HG03354 (cell line): Measurements from ENCODE around the gene SEPHS1.
"Not testable (repeated sequence)": the region's sequence is repeated elsewhere in the genome, so short reads cannot be mapped to it uniquely, and the experiment has no call there.

ENCODE experiments used
- ATAC-seq: cut with Tn5 transposase; IDR thresholded peaks from one replicate; pipeline ENCODE4 v1.9.1; 2021; ENCODE audit warnings: mild to moderate bottlenecking; ENCODE audit not compliant: unreplicated experiment, poor library complexity, severe bottlenecking

The SEPHS1 gene

DNA sequence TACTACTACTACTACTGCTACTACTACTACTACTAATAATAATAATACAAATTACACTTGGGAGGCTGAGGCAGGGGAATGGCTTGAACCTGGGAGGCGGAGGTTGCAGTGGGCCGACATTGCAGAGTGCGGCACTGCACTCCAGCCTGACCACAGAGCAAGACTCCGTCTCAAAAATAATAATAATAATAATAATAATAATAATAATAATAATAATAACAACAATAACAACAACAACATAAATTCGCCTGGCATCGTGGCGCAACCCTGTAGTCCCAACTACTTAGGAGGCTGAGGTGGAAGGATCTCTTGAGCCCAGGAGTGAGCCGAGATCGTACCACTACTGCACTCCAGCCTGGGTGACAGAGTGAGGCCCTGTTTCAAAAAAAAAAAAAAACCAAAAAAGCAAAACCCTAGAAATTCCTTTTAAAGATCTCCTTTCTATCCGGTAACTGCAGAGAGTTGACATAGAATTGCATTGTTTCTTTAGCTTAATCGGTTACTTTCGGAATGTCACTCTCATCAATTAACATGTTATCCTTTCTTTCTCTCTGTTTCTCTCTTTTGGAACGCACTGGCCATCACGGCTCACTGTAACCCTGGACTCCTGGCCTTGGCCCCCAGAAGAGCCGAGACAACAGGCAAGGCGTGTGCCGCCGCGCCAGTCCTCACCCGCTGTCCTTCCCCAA lies 49.2 kb downstream of the SEPHS1 start:
- ATAC-seq, result no peak

DNA sequence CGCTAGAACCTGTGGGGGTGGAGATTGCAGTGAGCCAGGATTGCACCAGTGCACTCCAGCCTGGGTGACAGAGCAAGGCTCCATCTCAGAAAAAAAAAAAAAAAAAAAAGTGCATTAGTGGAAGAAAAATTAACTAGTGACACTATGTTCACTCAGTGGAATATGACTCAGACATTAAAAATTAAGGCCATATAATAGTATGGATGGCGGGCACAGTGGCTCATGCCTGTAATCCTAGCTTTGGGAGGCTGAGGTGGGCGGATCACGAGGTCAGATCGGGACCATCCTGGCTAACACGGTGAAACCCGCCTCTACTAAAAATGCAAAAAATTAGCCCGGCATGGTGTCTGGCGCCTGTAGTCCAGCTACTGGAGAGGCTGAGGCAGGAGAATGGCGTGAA lies 51.6 kb downstream of the SEPHS1 start:
- no peak for ATAC-seq

DNA sequence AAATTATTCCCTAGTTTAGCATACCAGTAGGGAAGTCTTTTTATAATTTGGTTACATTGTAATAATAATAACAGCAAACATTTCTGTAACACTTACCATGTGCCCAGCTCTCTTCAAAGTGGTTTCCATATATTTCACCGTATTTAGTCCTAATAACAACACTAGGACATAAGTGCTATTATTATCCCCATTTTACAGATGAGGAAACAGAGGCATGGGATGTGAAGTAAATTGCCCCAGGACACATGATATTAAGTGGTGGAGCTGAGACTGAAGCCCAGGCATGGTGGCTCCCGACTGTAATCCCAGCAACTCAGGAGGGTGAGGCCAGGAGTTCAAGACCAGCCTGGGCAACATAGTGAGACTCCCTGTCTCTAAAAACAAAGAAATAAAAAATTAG lies 53.3 kb downstream of the SEPHS1 start:
- no peak for ATAC-seq

DNA sequence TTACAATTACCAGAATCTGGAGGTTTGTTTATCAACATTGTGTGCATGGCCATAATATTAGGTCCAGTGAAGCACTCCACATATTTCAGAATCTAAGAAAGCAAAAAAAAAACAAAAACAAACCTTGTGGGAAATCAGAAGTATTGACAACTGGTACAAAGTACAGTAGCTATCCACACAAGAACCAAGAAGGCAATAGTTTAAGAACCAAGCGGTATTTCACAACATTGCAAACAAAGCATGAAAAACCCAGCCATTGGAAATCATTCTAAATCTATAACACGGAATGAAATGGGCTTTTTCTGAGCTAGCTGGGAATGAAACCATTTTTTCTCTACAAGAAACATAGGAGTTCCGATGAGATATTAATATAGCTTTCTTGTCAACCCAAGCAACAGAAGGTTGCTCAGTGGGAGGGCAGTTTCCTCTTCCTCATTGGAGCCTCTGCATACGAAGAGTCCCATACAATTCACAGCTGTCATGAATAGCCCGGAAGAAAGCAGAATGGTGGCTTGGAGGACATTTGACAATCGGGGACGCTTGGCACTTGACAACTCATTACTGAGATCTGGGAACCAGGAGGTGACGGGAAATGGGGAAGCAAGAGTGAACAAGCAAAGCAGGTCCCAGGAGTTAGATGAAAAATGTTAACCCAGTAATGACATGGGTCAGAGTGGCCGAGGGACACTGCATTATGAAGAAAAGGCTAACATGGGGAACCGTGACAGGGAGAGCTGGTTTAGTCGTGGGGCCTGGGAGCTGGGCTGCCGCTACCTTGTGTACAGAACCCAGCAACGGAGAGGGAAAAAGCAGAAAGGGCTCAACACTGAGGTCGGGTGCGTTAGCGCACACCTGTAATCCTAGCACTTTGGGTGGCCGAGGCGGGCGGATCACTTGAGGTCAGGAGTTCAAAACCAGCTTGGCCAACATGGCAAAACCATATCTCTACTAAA lies 56.0 kb downstream of the SEPHS1 start:
- ATAC-seq, result no peak

DNA sequence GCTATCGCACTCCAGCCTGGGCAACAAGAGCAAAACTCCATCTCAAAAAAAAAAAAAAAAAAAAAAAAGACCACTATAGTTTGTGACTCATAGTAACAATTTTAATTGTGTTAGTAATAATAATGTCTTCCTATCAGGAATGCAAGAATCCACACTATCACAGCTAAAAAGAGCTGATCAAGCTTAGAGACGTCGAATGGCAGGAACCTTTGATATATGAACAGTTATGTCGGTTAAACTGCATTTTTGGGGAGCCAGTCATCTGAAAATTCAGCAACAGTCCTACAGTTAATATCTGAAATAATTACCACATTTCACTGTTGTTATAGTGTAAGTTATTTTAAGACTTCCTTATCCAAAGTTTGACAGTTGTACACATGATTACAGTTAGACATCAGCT lies 57.0 kb downstream of the SEPHS1 start:
- ATAC-seq, result no peak

DNA sequence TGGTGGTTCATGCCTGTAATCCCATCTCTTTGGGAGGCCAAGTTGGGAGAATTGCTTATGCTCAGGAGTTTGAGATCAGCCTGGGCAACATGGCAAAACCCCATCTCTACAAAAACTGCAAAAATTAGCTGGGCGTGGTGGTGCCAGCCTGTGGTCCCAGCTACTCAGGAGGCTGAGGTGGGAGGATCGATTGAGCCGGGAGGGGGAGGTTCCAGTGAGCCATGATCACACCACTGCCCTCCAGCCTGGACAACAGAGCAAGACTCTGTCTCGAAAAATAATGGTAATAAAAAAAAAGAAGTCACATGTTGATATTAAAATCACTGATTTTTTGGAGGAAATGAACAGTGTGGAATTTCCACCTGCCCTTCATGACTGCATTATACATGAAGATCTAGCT lies 64.0 kb downstream of the SEPHS1 start:
- ATAC-seq, result no peak

DNA sequence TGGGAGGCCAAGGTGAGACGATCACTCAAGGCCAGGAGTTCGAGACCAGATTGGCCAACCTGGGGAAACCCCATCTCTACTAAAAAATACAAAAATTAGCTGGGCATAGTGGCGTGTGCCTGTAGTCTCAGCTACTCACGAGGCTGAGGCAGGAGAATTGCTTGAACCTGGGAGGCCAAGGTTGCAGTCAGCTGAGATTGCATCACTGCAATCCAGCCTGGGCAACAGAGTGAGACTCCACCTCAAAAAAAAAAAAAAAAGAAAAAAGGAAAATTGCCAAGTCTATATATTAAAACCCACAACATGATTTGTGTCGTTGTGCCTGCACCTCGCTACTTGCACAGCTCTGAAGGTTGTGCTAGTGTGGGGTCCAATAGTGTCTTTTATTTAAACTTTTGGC lies 65.7 kb downstream of the SEPHS1 start:
- not testable (repeated sequence) for ATAC-seq

DNA sequence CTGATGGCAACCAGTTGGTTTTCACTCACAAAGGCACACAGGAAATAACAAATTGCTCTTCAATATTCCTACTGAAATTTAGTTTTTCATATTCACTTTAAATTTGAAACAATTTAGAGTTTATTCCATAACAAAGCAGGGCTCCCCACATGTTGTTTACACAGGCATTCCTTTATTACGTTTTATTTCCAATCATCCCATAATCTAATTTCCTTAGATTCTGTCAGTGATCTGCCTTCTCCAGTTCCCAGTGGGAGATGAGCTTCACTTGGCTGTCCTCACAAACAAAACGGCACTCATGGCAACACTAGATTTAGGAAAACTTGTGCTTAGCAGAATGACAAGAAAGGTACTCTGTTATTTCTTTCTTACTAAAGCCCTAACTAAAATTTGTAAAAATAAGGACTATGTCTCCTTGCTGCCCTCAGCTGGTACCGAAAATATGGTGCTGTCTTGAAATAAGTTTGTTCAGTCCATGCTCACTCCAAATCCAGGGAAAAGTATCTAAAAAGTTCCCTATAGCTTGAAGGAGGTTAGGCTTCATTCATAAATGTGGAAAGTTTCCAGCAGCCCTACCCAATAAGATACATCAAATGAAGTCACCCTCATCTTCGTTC lies 71.2 kb downstream of the SEPHS1 start:
- ATAC-seq, result no peak

DNA sequence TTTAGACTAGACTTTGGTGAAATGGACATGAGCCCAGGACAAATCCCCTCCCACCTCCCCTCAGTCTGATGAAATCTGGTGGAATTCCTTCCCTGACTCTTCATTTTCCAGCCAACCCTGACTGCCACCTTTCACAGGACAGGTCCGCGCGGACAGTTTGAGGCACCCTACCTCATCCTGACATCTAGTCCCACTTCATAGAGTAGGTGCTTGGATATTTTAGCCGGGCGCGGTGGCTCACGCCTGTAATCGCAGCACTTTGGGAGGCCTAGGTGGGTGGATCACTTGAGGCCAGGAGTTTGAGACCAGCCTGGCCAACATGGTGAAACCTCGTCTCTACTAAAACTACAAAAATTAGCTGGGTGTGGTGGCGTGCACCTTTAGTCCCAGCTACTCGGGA lies 71.9 kb downstream of the SEPHS1 start:
- not testable (repeated sequence) for ATAC-seq

DNA sequence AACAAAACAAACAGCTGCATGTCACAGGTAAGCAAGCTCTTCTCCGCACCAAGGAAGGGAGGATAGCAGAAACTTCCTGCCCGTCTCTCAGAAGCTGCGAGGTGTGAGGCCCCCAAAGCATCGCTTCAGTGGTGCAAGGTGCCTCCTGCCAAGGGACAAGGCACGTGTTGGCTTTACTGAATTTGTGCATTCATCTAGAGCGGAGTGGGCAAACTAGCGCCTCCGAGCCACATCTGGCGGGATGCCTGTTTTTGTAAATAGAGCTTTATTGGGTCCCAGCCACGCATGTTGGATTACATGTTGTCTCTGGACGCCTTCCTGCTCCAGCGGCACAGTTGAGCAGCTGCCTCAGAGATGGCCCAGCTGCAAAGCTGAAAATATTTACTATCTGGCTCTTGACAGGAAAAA lies 75.9 kb downstream of the SEPHS1 start:
- ATAC-seq, result peak; percentile 47

DNA sequence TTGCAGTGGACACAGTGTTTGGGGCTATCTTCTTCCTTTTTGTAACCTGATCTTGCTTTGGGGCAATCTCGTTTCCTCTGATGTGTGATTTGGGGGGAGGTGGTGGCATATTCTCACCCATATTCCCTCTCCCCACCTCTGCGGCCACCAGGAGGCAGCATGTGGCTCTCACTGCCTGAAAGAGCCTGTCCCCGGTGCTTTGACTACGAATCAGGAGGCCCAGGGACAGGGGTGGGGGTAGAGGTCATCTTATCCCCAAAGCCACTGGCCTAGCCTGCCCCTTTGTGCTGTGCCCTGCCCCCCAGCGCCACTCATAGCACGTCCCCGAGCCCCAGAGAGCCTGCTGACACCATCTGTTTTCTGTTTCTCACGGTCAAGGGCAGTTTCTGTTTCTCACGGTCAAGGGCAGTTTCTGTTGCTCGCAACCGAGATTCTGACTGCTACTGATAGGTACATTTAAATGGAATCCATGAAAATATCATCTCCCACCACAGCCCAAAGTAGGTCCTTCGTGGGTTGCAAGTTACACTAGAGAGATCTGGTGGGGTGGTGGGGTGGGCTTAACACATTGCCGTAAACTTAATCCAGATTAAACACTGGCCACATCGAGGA lies 76.4 kb downstream of the SEPHS1 start:
- peak; percentile 92 for ATAC-seq

DNA sequence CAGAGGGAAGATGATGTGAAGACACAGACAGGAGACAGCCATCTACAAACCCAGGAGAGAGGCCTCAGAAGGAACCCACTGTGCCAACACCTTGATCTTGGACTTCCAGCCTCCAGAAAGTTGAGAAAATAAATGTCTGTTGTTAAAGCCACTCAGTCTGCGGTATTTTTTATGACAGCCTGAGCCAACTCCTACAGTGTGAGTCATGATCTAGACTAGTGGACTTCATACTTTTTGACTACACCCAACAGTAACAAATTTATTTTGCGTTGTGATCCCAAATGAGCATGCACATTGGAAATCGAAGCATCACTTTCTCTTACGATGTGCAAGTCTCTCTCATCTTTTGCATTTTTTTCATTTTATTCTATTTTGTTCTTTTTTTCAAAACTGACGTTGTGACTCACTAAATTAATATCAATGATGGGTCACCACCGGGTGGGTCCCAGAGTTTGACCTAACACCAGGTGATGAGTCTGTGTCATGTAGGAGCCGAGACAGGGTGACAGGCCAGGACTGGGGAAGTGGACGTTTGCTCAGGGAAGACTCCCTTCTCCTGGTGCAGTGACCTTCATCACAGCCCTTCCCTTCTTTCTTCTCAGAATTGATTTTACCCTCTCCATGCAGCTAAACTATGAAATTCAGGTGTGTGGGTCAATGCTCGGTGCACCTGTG lies 77.1 kb downstream of the SEPHS1 start:
- no peak for ATAC-seq

DNA sequence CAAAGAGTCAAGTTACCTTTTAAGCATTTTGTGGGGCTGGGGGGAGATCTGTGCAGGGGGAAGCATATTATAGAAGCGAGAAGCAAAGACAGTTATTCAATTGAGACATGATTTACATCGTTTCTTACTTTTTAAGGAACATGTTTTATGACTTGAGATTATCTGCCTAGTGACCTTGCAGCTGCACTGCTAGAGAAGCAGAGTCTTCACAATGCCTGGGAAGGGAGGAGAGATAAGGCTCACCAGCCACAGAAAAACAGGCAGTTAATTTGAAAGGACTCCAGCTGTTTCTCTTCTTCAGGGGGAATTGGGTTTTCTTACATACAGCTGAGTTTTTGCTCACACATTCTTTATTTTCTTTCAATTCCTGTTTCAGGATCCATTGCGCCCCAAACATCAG lies 79.3 kb downstream of the SEPHS1 start:
- ATAC-seq, result no peak

DNA sequence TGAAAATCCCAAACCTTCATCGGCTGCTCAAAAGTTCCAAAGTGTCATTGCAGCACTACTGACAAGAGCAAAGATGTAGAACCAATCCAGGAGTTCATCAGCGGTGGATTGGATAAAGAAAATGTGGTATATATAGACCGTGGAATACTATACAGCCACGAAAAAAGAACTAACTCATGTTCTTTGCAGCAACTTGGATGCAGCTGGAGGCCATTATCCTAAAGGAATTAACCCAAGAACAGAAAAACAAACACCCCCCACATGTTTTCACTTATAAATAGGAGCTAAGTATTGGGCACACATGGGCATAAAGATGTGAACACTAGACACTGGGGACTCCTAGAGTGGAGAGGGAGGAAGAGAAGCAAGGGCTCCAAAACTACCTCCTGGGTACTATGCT lies 79.8 kb downstream of the SEPHS1 start:
- ATAC-seq, result no peak
